Left ventricle myocardium inferior (tissue), 1 donor: ENCODE results near the gene MARK3. TPM values are rescaled to one million over a fixed set of nuclear protein-coding genes. Genes with fewer than 3 reads are reported as not detected.

Experiments
- DNase-seq: peaks from one replicate; pipeline ENCODE4 v3.0.0-alpha.2; 2020
- H3K27ac ChIP-seq: fragments of 200-600 bp; replicated peaks from 2 replicates; pipeline ENCODE4 v1.8.0; 2021
- H3K27me3 ChIP-seq: fragments of 200-600 bp; 2 replicates; pipeline ENCODE4 v1.8.0; 2021; ENCODE audit warnings: low read depth
- H3K36me3 ChIP-seq: fragments of 200-600 bp; 2 replicates; pipeline ENCODE4 v1.8.0; 2021
- H3K4me1 ChIP-seq: fragments of 200-600 bp; 2 replicates; pipeline ENCODE4 v1.8.0; 2021
- H3K4me3 ChIP-seq: fragments of 200-600 bp; 2 replicates; pipeline ENCODE4 v1.8.0; 2021; ENCODE audit warnings: mild to moderate bottlenecking, moderate library complexity
- H3K9me3 ChIP-seq: fragments of 200-600 bp; replicated peaks from 2 replicates; pipeline ENCODE4 v1.8.0; 2021
- intact Hi-C: fragments of 100-400 bp; cut with micrococcal nuclease; formaldehyde crosslinking; loops from one replicate; pipeline ENCODE4 v1.11.0; 2022
- total RNA-seq: library from RNA; stranded (reverse); fragmentation: NEBNext Ultra II Directional; extraction: Animal tissue kit (Norgen Biotek cat#: 25700); gene quantifications from one replicate; pipeline ENCODE4 v1.2.1, GENCODE V29; 2021
- TF ChIP-seq, protein P1 (sequence below): fragments of 200-600 bp; IDR thresholded peaks from 2 replicates; pipeline ENCODE4 v1.8.0; 2021; ENCODE audit warnings: antibody characterized with exemption, mild to moderate bottlenecking, borderline replicate concordance
- donor health status: DM: no; HTN: yes; CAD: no; lungs with severe emphysema.

The MARK3 gene
- total RNA-seq, 1 donor from 2014 or later: 103 TPM

DNA sequence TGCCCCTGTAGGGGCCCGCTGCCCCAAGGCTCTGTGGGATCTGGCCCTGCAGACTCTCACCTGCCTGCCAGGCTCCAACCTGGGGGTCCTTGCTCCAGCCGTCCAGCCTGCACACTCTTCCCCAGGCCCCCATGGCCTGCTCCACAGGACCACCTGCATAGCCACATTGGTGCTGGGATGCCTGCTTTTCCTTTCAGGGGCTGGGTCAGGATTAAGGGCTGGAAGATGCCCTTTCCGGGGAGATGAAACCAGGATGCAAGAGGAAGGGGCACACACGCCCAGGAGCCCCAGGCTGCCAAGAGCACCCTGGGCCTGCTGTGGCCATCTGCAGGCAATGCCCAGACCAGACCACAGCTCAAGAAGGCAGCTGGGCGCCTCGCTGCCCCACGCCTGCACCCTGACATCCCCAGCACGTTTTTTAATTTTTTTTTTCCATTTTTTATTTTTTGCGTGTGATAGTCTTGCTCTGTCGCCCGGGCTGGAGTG, 162.3 kb downstream of the MARK3 start:
- H3K27me3 ChIP-seq: no peaks in the 10 kb centered on the region
- TF ChIP-seq, protein P1, sequence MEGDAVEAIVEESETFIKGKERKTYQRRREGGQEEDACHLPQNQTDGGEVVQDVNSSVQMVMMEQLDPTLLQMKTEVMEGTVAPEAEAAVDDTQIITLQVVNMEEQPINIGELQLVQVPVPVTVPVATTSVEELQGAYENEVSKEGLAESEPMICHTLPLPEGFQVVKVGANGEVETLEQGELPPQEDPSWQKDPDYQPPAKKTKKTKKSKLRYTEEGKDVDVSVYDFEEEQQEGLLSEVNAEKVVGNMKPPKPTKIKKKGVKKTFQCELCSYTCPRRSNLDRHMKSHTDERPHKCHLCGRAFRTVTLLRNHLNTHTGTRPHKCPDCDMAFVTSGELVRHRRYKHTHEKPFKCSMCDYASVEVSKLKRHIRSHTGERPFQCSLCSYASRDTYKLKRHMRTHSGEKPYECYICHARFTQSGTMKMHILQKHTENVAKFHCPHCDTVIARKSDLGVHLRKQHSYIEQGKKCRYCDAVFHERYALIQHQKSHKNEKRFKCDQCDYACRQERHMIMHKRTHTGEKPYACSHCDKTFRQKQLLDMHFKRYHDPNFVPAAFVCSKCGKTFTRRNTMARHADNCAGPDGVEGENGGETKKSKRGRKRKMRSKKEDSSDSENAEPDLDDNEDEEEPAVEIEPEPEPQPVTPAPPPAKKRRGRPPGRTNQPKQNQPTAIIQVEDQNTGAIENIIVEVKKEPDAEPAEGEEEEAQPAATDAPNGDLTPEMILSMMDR: no peak
- no peaks in the 10 kb centered on the region for H3K9me3 ChIP-seq
- intact Hi-C loops: loop anchor here (2.0 to 5.0 kb wide), 2 partner anchors 29 to 50 kb away; no protein-coding TSS in a partner anchor
- H3K4me1 ChIP-seq: peaks cover 73% of the 10 kb centered on the region
- no peaks in the 10 kb centered on the region for H3K36me3 ChIP-seq
- H3K27ac ChIP-seq: no peak overlapping the region
- H3K4me3 ChIP-seq: no peak overlapping the region
- DNase-seq: peak; percentile 13

DNA sequence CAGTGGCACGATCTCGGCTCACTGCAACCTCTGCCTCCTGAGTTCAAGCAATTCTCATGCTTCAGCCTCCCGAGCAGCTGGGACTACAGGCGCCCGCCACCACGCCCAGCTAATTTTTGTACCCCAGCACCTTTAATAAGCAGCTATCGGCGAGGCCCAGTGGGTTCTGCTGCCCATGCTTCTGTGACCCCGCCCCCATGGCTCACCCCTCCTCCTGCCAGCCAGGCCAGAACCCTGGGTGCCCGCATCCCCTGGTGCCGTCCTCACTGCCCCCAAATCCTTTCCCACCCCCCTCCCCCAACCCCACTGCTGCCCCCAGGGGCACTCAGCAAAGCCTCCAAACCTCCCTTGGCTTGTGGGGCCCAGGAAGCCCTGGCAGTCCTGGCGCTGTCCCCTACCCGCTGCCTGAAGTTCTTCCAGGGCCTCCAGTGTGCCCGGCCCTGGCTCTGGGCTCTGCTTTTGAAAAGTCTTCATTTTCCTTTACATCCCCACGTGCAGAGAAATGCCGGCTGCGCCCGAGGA, 162.8 kb downstream of the MARK3 start:
- DNase-seq: peak; percentile 13
- Histone ChIP-seq H3K27me3 (no peaks in the 10 kb centered on the region), H3K4me1 (peaks cover 73% of the 10 kb centered on the region), H3K36me3 (no peaks in the 10 kb centered on the region), H3K27ac (no peak overlapping the region), H3K9me3 (no peaks in the 10 kb centered on the region), H3K4me3 (no peak overlapping the region)
- TF ChIP-seq, protein P1: no peak
- intact Hi-C loops: loop anchor here (2.0 to 5.0 kb wide), 2 partner anchors 29 to 51 kb away; no protein-coding TSS in a partner anchor

DNA sequence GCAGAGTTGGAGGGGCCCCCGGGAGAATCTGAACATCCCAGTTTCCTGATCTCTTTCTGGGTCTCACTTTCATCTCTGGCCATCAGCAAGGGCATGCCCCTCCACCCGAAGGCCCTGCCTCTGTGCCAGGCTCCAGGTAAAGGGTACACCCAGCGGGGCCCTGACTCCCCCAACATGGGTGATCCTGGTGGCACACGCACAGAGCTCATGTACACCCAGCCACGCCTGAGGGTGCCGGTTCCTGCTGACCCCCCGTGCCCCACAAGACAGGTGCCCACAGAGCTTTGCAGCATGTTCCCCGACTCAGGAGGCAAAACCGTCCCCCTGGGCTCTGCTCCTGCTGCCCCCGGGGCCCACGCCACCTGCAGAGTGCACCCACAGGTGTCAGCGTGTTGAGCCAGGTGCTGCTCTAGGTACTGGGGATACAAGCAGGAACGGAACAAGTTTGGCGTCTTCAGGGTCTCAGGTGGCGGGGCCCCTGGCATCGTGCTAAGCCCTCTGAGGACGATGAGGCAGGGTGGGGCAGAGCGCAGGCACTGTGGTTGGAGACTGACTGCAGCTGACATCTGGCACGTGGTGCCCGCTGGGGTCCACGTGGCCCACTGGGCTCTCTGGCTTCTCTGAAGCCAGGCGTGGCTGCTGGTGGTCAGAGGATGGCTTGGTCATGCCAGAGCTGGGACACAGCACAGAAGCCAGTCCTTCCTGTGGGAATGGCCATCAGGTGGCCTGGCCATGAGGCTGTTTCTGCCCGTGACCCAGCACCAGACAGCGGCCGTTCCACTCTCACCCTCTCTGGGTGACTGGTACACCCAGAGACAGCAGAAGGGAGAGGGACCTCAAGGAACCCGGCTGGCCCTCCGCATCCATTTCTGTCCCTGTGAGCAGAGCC, 163.5 kb downstream of the MARK3 start:
- Histone ChIP-seq H3K36me3 (no peaks in the 10 kb centered on the region), H3K27me3 (no peaks in the 10 kb centered on the region), H3K4me1 (peaks cover 73% of the 10 kb centered on the region), H3K9me3 (no peaks in the 10 kb centered on the region), H3K4me3 (no peak overlapping the region), H3K27ac (peak overlapping the region; percentile 99)
- peak; percentile 15 for DNase-seq
- TF ChIP-seq, protein P1: no peak
- intact Hi-C loops: loop anchor here (5.0 kb wide), 1 partner anchor 51 kb away; no protein-coding TSS in a partner anchor

DNA sequence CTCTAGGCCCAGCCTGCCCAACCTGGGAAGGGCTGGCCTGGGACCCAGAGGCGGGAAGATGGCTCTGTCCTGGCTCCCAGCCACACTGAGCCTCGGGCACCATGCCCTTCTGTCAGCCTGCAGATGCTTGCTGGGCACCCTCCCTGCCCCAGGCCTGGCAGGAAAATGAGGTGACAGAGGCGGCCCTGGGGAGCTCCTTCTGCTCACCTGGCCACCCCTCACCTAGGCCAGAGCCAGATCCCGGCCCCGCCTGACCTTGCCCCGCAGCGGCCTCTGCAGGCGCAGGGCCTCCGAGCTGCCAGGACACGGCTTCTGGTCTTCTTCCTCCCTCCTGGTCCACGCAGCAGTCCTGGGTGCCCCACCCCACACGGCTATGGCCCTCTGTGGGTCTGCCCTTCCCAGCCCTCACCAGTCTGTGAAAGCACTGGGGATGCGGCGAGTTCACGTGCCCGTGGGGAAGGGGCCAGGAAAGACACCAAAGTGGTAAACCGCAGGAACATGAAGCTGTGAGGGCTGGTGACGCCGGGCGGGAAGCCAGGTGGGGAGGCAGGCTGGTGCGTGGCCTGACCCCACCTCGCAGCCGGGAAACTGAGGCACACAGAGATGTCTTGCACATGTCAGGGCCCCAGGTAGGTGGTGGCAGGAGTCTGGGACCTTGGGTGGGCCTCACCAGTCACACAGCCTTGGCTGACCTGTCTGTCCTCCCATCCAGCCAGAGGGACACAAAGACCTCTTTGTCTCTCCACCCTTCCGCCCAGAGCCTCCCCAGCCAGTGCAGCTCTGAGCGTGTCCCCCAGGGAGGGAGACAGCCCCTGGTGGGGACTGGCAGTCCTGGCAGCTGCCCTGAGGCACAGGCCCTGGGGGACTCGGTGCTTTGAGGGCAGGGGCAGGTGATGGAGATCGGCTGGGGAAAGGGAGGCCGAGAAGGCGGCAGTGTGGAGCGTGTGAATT, 164.4 kb downstream of the MARK3 start:
- H3K4me1 ChIP-seq: peaks cover 72% of the 10 kb centered on the region
- peak overlapping the region; percentile 52 for H3K4me3 ChIP-seq
- H3K27ac ChIP-seq: peak overlapping the region; percentile 99
- no peaks in the 10 kb centered on the region for H3K36me3 ChIP-seq
- H3K9me3 ChIP-seq: no peaks in the 10 kb centered on the region
- DNase-seq: peak; percentile 71
- H3K27me3 ChIP-seq: no peaks in the 10 kb centered on the region
- TF ChIP-seq, protein P1: no peak
- intact Hi-C loops: loop anchor here (5.0 kb wide), 1 partner anchor 52 kb away; no protein-coding TSS in a partner anchor
